ENCODE measurements around the gene SLC7A10. TPM values are rescaled to one million over a fixed set of nuclear protein-coding genes. Genes with fewer than 3 reads are reported as not detected.

SLC7A10 gene
- total RNA-seq, result not detected in 2 replicates

- no peak for DNase-seq (ENCODE audit: low read depth in 2 of 2)
These were observed at the start of gene SLC7A10 for GRCh38 chr19:33225458-33225926. SLC7A10 (minus strand) TSS chr19:33225850; CDS start chr19:33225703, 147 bp downstream.

GRCh38 chr19:33274663-33275558, 49.3 kb upstream of the SLC7A10 start:
- DNase-seq (ENCODE audit: low read depth in 2 of 2), result no peak

- DNase-seq (ENCODE audit: low read depth in 2 of 2), result peak; percentile 8 to 55
These were observed 48.4 kb upstream of the SLC7A10 start for GRCh38 chr19:33273881-33274662.

- no peak for DNase-seq (ENCODE audit: low read depth in 2 of 2)
These were observed 47.6 kb upstream of the SLC7A10 start for GRCh38 chr19:33273065-33273736.

- DNase-seq (ENCODE audit: low read depth in 2 of 2), result no peak
These were observed 45.8 kb upstream of the SLC7A10 start for GRCh38 chr19:33271246-33272021.

- DNase-seq (ENCODE audit: low read depth in 2 of 2), result no peak
These were observed 45.1 kb upstream of the SLC7A10 start for GRCh38 chr19:33270769-33271168.

GRCh38 chr19:33269016-33269415, 43.4 kb upstream of the SLC7A10 start:
- no peak for DNase-seq (ENCODE audit: low read depth in 2 of 2)

GRCh38 chr19:33268162-33268991, 42.7 kb upstream of the SLC7A10 start:
- no peak for DNase-seq (ENCODE audit: low read depth in 2 of 2)

- no peak for DNase-seq (ENCODE audit: low read depth in 2 of 2)
These were observed 42.1 kb upstream of the SLC7A10 start for GRCh38 chr19:33267706-33268105.

GRCh38 chr19:33266974-33267484, 41.4 kb upstream of the SLC7A10 start:
- DNase-seq (ENCODE audit: low read depth in 2 of 2), result no peak

- DNase-seq (ENCODE audit: low read depth in 2 of 2), result no peak
These were observed 39.3 kb upstream of the SLC7A10 start for GRCh38 chr19:33264881-33265445.

- no peak for DNase-seq (ENCODE audit: low read depth in 2 of 2)
These were observed 37.8 kb upstream of the SLC7A10 start for GRCh38 chr19:33263325-33264023.

GRCh38 chr19:33261511-33262189, 36.0 kb upstream of the SLC7A10 start:
- no peak for DNase-seq (ENCODE audit: low read depth in 2 of 2)

- DNase-seq (ENCODE audit: low read depth in 2 of 2), result peak in 1 of 2 donors; percentile 9
These were observed 35.2 kb upstream of the SLC7A10 start for GRCh38 chr19:33260628-33261418.

- DNase-seq (ENCODE audit: low read depth in 2 of 2), result no peak
These were observed 33.9 kb upstream of the SLC7A10 start for GRCh38 chr19:33259539-33259938.

- no peak for DNase-seq (ENCODE audit: low read depth in 2 of 2)
These were observed 32.2 kb upstream of the SLC7A10 start for GRCh38 chr19:33257828-33258227.

- DNase-seq (ENCODE audit: low read depth in 2 of 2), result no peak
These were observed 30.6 kb upstream of the SLC7A10 start for GRCh38 chr19:33256261-33256660.

Measured in lung microvascular endothelial cell (primary cell).